NCI-H1105 (cell line): ENCODE results near the gene TMEM117.

Experiments
- DNase-seq: peaks from one replicate; lab custom pipeline; 2025; lab: John Stamatoyannopoulos, UW

TMEM117 gene

GRCh38 chr12:43964033-43964432 is 128.2 kb downstream of the TMEM117 start:
- DNase-seq, result no peak

- no peak for DNase-seq
Measured at GRCh38 chr12:43964961-43965360, 129.1 kb downstream of the TMEM117 start.

- DNase-seq, result no peak
Measured at GRCh38 chr12:43965899-43966298, 130.0 kb downstream of the TMEM117 start.

GRCh38 chr12:43968736-43969135 is 132.9 kb downstream of the TMEM117 start:
- DNase-seq, result no peak

GRCh38 chr12:43969882-43970281 is 134.0 kb downstream of the TMEM117 start:
- DNase-seq, result no peak

GRCh38 chr12:43973385-43973784 is 137.5 kb downstream of the TMEM117 start:
- no peak for DNase-seq

- DNase-seq, result no peak
Measured at GRCh38 chr12:43973993-43974392, 138.1 kb downstream of the TMEM117 start.

GRCh38 chr12:43976027-43976426 is 140.1 kb downstream of the TMEM117 start:
- DNase-seq, result no peak

- no peak for DNase-seq
Measured at GRCh38 chr12:43978556-43978955, 142.7 kb downstream of the TMEM117 start.

- no peak for DNase-seq
Measured at GRCh38 chr12:43979450-43979849, 143.6 kb downstream of the TMEM117 start.

- no peak for DNase-seq
Measured at GRCh38 chr12:43980627-43981191, 144.8 kb downstream of the TMEM117 start.

GRCh38 chr12:43981726-43982125 is 145.8 kb downstream of the TMEM117 start:
- DNase-seq, result no peak

GRCh38 chr12:43982544-43982943 is 146.7 kb downstream of the TMEM117 start:
- no peak for DNase-seq

GRCh38 chr12:43988838-43989560 is 153.1 kb downstream of the TMEM117 start:
- DNase-seq, result no peak

- no peak for DNase-seq
Measured at GRCh38 chr12:43992856-43993255, 157.0 kb downstream of the TMEM117 start.

- DNase-seq, result peak; percentile 52
Measured at GRCh38 chr12:44000309-44000952, 164.6 kb downstream of the TMEM117 start.

GRCh38 chr12:44002607-44003006 is 166.7 kb downstream of the TMEM117 start:
- DNase-seq, result no peak

- no peak for DNase-seq
Measured at GRCh38 chr12:44003721-44004120, 167.8 kb downstream of the TMEM117 start.

- DNase-seq, result peak; percentile 54
Measured at GRCh38 chr12:44015333-44015941, 179.6 kb downstream of the TMEM117 start.

GRCh38 chr12:44017216-44017615 is 181.3 kb downstream of the TMEM117 start:
- DNase-seq, result no peak

- no peak for DNase-seq
Measured at GRCh38 chr12:44019118-44019517, 183.2 kb downstream of the TMEM117 start.

GRCh38 chr12:44020555-44020954 is 184.7 kb downstream of the TMEM117 start:
- DNase-seq, result no peak

- no peak for DNase-seq
Measured at GRCh38 chr12:44021471-44021971, 185.6 kb downstream of the TMEM117 start.
